Measurements from ENCODE around the gene TMC8. TPM values are rescaled to one million over a fixed set of nuclear protein-coding genes. Genes with fewer than 3 reads are reported as not detected.

The TMC8 gene
- total and polyA plus RNA-seq, 2 experiments from 2014 or later: 1.2 to 1.3 TPM

- Histone ChIP-seq H3K79me2 (replicated peaks; ENCODE audit: insufficient read depth) (no peaks in the 10 kb centered on the region), H3K9me2 (ENCODE audit: insufficient read depth) (no peaks in the 10 kb centered on the region), H3K27ac (ENCODE audit: low read depth) (no peak overlapping the region), H3K4me3 (no peak overlapping the region), H3K36me3 (ENCODE audit: insufficient read depth) (0 out of 2 replicates have a peak, but pooled peaks cover 9% of the 10 kb centered on the region), H3F3A (replicated peaks; ENCODE audit: low read depth) (peaks cover 16% of the 10 kb centered on the region; the same call in 1 of the 2 replicates), H3K27me3 (ENCODE audit: insufficient read depth) (no peaks in the 10 kb centered on the region), H3K4me1 (ENCODE audit: insufficient read depth) (peaks cover 21% of the 10 kb centered on the region), H4K20me1 (replicated peaks; ENCODE audit: insufficient read depth) (peaks cover 13% of the 10 kb centered on the region), H3K4me2 (no peak overlapping the region), H2AFZ (no peak overlapping the region)
- peaks cover 32% of the 10 kb centered on the region for H3K27me3 Mint-ChIP-seq (ENCODE audit: insufficient read depth, low read depth, poor library complexity)
- H3K36me3 Mint-ChIP-seq (ENCODE audit: low read depth): peaks cover 66% of the 10 kb centered on the region
- no peaks in the 10 kb centered on the region; the same call in 1 of the 3 replicates for H3K9me3 Mint-ChIP-seq
- peaks cover 53% of the 10 kb centered on the region for H3K4me1 Mint-ChIP-seq
- no peak for DNase-seq (ENCODE audit: low spot score)
- no peak overlapping the region for H3K27ac Mint-ChIP-seq
- ATAC-seq: no peak
- TF ChIP-seq STAT1 (IDR thresholded peaks at IDR 0.05; ENCODE audit: unreplicated experiment) (no peak), CTCF (conservative IDR thresholded peaks at IDR 0.05; ENCODE audit: low read depth in 2 of 2) (peak in 1 of 2 experiments; percentile 13; a peak in 1 of 4 replicates), ZNF462 (CRISPR knock-in tag; IDR thresholded peaks at IDR 0.05) (no peak), JUNB (IDR thresholded peaks at IDR 0.05; ENCODE audit: unreplicated experiment) (no peak), POLR2AphosphoS5 (IDR thresholded peaks at IDR 0.05; ENCODE audit: low read depth) (no peak), ZNF331 (CRISPR knock-in tag; IDR thresholded peaks at IDR 0.05; ENCODE audit: low read depth) (no peak), EZH2phosphoT487 (IDR thresholded peaks at IDR 0.05; ENCODE audit: unreplicated experiment) (no peak)
- H3K4me3 Mint-ChIP-seq: no peak overlapping the region
These were observed 43.8 kb downstream of the TMC8 start for GRCh38 chr17:78174346-78174869.

All from GM23338 (cell line).